Ectodermal cell (in vitro differentiated cells): ENCODE data around the gene CBR1.
A peak's percentile ranks its signal among the peaks of the same experiment; 100 is the strongest.

Source experiments
- H3K27ac ChIP-seq: 2 replicates; pipeline ENCODE4 v1.7.0; 2013; ENCODE audit warnings: mild to moderate bottlenecking, low read depth, low read length; ENCODE audit not compliant: insufficient read depth, poor library complexity, severe bottlenecking
- H3K27me3 ChIP-seq: 2 replicates; pipeline ENCODE4 v1.7.0; 2013; ENCODE audit warnings: mild to moderate bottlenecking, low read length; ENCODE audit not compliant: insufficient read depth, control insufficient read depth, poor library complexity, severe bottlenecking
- H3K36me3 ChIP-seq: one replicate; pipeline ENCODE4 v1.7.0; 2013; ENCODE audit warnings: low read length; ENCODE audit not compliant: control insufficient read depth, insufficient read depth
- H3K4me1 ChIP-seq: one replicate; pipeline ENCODE4 v1.7.0; 2013; ENCODE audit warnings: low read length; ENCODE audit not compliant: control insufficient read depth, insufficient read depth
- H3K4me3 ChIP-seq: 2 replicates; pipeline ENCODE4 v1.7.0; 2013; ENCODE audit warnings: low read depth, low read length, control low read depth; ENCODE audit not compliant: insufficient read depth
- H3K9me3 ChIP-seq: 2 replicates; pipeline ENCODE4 v1.7.0; 2013; ENCODE audit warnings: mild to moderate bottlenecking, low read length, moderate library complexity; ENCODE audit not compliant: control insufficient read depth
- WGBS, 2 experiments: methylation state at CpG; one replicate each; pipeline ENCODE4 v1.1.7; 2013; ENCODE audit warnings: missing lambda C conversion rate in 2 of 2; 5-methylcytosine and 5-hydroxymethylcytosine counted together

Gene CBR1

GRCh38 chr21:36048357-36048756, 21.5 kb upstream of the CBR1 start:
- no peaks in the 10 kb centered on the region for H3K9me3 ChIP-seq
- H3K27me3 ChIP-seq, result no peaks in the 10 kb centered on the region
- H3K36me3 ChIP-seq, result peaks cover 53% of the 10 kb centered on the region
- H3K4me1 ChIP-seq, result no peaks in the 10 kb centered on the region
- H3K4me3 ChIP-seq, result no peak overlapping the region
- WGBS, 2 experiments, result 92 to 94% methylated on average over 7 of the region's 7 CpGs
- H3K27ac ChIP-seq, result no peak overlapping the region

GRCh38 chr21:36052860-36053714, 16.7 kb upstream of the CBR1 start:
- 93 to 97% methylated on average over 10 of the region's 10 CpGs for WGBS, 2 experiments
- Histone ChIP-seq H3K9me3 (no peaks in the 10 kb centered on the region), H3K4me1 (no peaks in the 10 kb centered on the region), H3K27ac (no peak overlapping the region), H3K4me3 (no peak overlapping the region), H3K36me3 (peaks cover 45% of the 10 kb centered on the region), H3K27me3 (no peaks in the 10 kb centered on the region)

- 96 to 97% methylated on average over 3 of the region's 3 CpGs for WGBS, 2 experiments
- no peaks in the 10 kb centered on the region for H3K9me3 ChIP-seq
- no peak overlapping the region for H3K27ac ChIP-seq
- no peaks in the 10 kb centered on the region for H3K4me1 ChIP-seq
- no peaks in the 10 kb centered on the region for H3K27me3 ChIP-seq
- no peak overlapping the region for H3K4me3 ChIP-seq
- peaks cover 41% of the 10 kb centered on the region for H3K36me3 ChIP-seq
Observed at GRCh38 chr21:36053715-36054062, 16.1 kb upstream of the CBR1 start.

GRCh38 chr21:36055551-36055950, 14.3 kb upstream of the CBR1 start:
- Histone ChIP-seq H3K27ac (no peak overlapping the region), H3K9me3 (no peaks in the 10 kb centered on the region), H3K4me3 (no peak overlapping the region), H3K4me1 (no peaks in the 10 kb centered on the region), H3K36me3 (peaks cover 35% of the 10 kb centered on the region), H3K27me3 (no peaks in the 10 kb centered on the region)
- WGBS, 2 experiments, result 92 to 98% methylated on average over 3 of the region's 3 CpGs

- Histone ChIP-seq H3K9me3 (no peaks in the 10 kb centered on the region), H3K36me3 (peaks cover 17% of the 10 kb centered on the region), H3K4me3 (peak overlapping the region; percentile 85), H3K4me1 (no peaks in the 10 kb centered on the region), H3K27ac (peak overlapping the region; percentile 82), H3K27me3 (no peaks in the 10 kb centered on the region)
- 1 to 2% methylated on average over 34 of the region's 34 CpGs for WGBS, 2 experiments
Observed at GRCh38 chr21:36059823-36060158, 10.0 kb upstream of the CBR1 start.

GRCh38 chr21:36060159-36060921, 9.5 kb upstream of the CBR1 start, which contains the start of gene SETD4:
Gene SETD4 (minus strand): TSS chr21:36060526. CDS start chr21:36058888, 1,638 bp downstream.
- 0% methylated on average over 57 of the region's 57 CpGs for WGBS, 2 experiments
- Histone ChIP-seq H3K27me3 (no peaks in the 10 kb centered on the region), H3K36me3 (peaks cover 16% of the 10 kb centered on the region)

GRCh38 chr21:36061445-36061844, 8.4 kb upstream of the CBR1 start:
- 93 to 100% methylated on average over 2 of the region's 2 CpGs for WGBS, 2 experiments
- Histone ChIP-seq H3K27me3 (no peaks in the 10 kb centered on the region), H3K4me3 (no peak overlapping the region), H3K4me1 (no peaks in the 10 kb centered on the region), H3K9me3 (no peaks in the 10 kb centered on the region), H3K36me3 (peaks cover 5% of the 10 kb centered on the region), H3K27ac (no peak overlapping the region)

More at GRCh38 chr21:36060159-36060921, 9.5 kb upstream of the CBR1 start, which contains the start of gene SETD4:
- peak within 1 kb of the TSS; percentile 82 for H3K27ac ChIP-seq
- no peaks in the 10 kb centered on the region for H3K4me1 ChIP-seq
- peak within 1 kb of the TSS; percentile 85 for H3K4me3 ChIP-seq
- H3K9me3 ChIP-seq, result no peaks in the 10 kb centered on the region

- Histone ChIP-seq H3K9me3 (no peaks in the 10 kb centered on the region), H3K27ac (no peak overlapping the region), H3K36me3 (no peaks in the 10 kb centered on the region), H3K27me3 (no peaks in the 10 kb centered on the region), H3K4me1 (no peaks in the 10 kb centered on the region), H3K4me3 (no peak overlapping the region)
- 90 to 93% methylated on average over 14 of the region's 14 CpGs for WGBS, 2 experiments
Observed at GRCh38 chr21:36063375-36064084, 6.3 kb upstream of the CBR1 start.

- Histone ChIP-seq H3K4me1 (no peaks in the 10 kb centered on the region), H3K27ac (no peak overlapping the region), H3K36me3 (no peaks in the 10 kb centered on the region), H3K9me3 (peaks cover 2% of the 10 kb centered on the region), H3K27me3 (no peaks in the 10 kb centered on the region), H3K4me3 (no peak overlapping the region)
- WGBS, 2 experiments, result 94 to 95% methylated on average over 4 of the region's 4 CpGs
Observed at GRCh38 chr21:36064085-36064460, 5.8 kb upstream of the CBR1 start.

GRCh38 chr21:36065497-36066036, 4.3 kb upstream of the CBR1 start:
- Histone ChIP-seq H3K9me3 (peaks cover 4% of the 10 kb centered on the region), H3K4me3 (no peak overlapping the region), H3K36me3 (no peaks in the 10 kb centered on the region), H3K27ac (no peak overlapping the region), H3K27me3 (no peaks in the 10 kb centered on the region), H3K4me1 (no peaks in the 10 kb centered on the region)
- WGBS, 2 experiments, result 86 to 93% methylated on average over 3 of the region's 3 CpGs
